GM12878 (cell line): ENCODE measurements around the gene DARS1. TPM values are rescaled to one million over a fixed set of nuclear protein-coding genes. Genes with fewer than 3 reads are reported as not detected.

Experiments used
- ATAC-seq: fragments of 200-7000 bp; cut with Tn5 transposase; 3 replicates; pipeline ENCODE4 v1.9.1; 2020; ENCODE audit warnings: mild to moderate bottlenecking, moderate library complexity
- BruUV-seq: library from RNA; stranded (reverse); fragments of 400-500 nt; replicated peaks from 2 replicates; lab custom pipeline; 2021; lab: Mats Ljungman, UMichigan
- CTCF ChIA-PET: fragments of 300-600 bp; sonication (Branson Sonifier 250); formaldehyde crosslinking; extraction: SDS; loops from one replicate; lab custom pipeline; 2021; ENCODE audit warnings: inconsistent platforms; lab: Yijun Ruan, JAX
- POLR2A ChIA-PET: fragments of 350-600 bp; formaldehyde crosslinking; extraction: SDS; loops from one replicate; lab custom pipeline; 2021; ENCODE audit warnings: inconsistent platforms; lab: Charles Lee
- RAD21 ChIA-PET: fragments of 300-600 bp; sonication (Branson Sonifier 250); formaldehyde crosslinking; loops from one replicate; lab custom pipeline; 2023; ENCODE audit warnings: antibody characterized with exemption; ENCODE audit not compliant: unreplicated experiment; lab: Charles Lee
- SMC1A ChIA-PET: fragments of 300-600 bp; sonication (Branson Sonifier 250); formaldehyde crosslinking; loops from one replicate; lab custom pipeline; 2023; ENCODE audit not compliant: unreplicated experiment, uncharacterized antibody; lab: Charles Lee
- DNase-seq: peaks from one replicate; pipeline ENCODE4 v3.0.0-alpha.2; 2011; ENCODE audit warnings: low read depth, low spot score
- FAIRE-seq: peaks from 3 replicates; lab custom pipeline; 2011; peaks lifted over from hg19 to GRCh38; lab: Jason Lieb, UNC
- H2AFZ ChIP-seq: 2 replicates; pipeline ENCODE4 v1.6.0; 2011; ENCODE audit warnings: low read depth, low read length, control low read depth; ENCODE audit not compliant: control insufficient read depth
- H3K27ac ChIP-seq: 2 replicates; pipeline ENCODE4 v1.5.1; 2011; ENCODE audit warnings: control low read depth; ENCODE audit not compliant: control insufficient read depth, insufficient read depth
- H3K27me3 ChIP-seq, 2 experiments: replicated peaks in 1 of 2; 2 replicates each; pipeline versions ENCODE4 v1.6.0 to v1.6.1; 2011; ENCODE audit warnings: low read length in 1 of 2; ENCODE audit not compliant: control insufficient read depth in 2 of 2, insufficient read depth in 2 of 2
- H3K36me3 ChIP-seq, 2 experiments: 2 replicates each; pipeline ENCODE4 v1.5.1; 2011; ENCODE audit warnings: low read length in 1 of 2; ENCODE audit not compliant: control insufficient read depth in 2 of 2, insufficient read depth in 2 of 2
- H3K4me1 ChIP-seq: 2 replicates; pipeline ENCODE4 v1.6.1; 2011; ENCODE audit warnings: mild to moderate bottlenecking, low read length, moderate library complexity, mixed read lengths; ENCODE audit not compliant: control insufficient read depth, insufficient read depth
- H3K4me2 ChIP-seq: 2 replicates; pipeline ENCODE4 v1.6.0; 2011; ENCODE audit warnings: control low read depth; ENCODE audit not compliant: control insufficient read depth, insufficient read depth
- H3K4me3 ChIP-seq: fragments of 200-600 bp; sonication (generic); 2 replicates; pipeline ENCODE4 v1.5.1; 2016
- H3K79me2 ChIP-seq: 2 replicates; pipeline ENCODE4 v1.6.0; 2011; ENCODE audit warnings: low read length; ENCODE audit not compliant: control insufficient read depth, insufficient read depth
- H3K9ac ChIP-seq: 2 replicates; pipeline ENCODE4 v1.8.0; 2011; ENCODE audit warnings: low read length, control low read depth, mixed read lengths; ENCODE audit not compliant: control insufficient read depth, insufficient read depth
- H3K9me3 ChIP-seq: replicated peaks from 3 replicates; pipeline ENCODE4 v1.5.1; 2011; ENCODE audit warnings: mild to moderate bottlenecking, low read length; ENCODE audit not compliant: control insufficient read depth, insufficient read depth
- H4K20me1 ChIP-seq: 2 replicates; pipeline ENCODE4 v1.6.0; 2011; ENCODE audit not compliant: control insufficient read depth, insufficient read depth
- E2F8 ChIP-seq: fragments of 450-650 bp; IDR thresholded peaks from 2 replicates; pipeline ENCODE4 v1.6.1; 2018; ENCODE audit warnings: mild to moderate bottlenecking, low read depth, moderate library complexity; ENCODE audit not compliant: partially characterized antibody
- EED ChIP-seq: sonication (generic); IDR thresholded peaks from 2 replicates; pipeline ENCODE4 v1.6.1; 2016; ENCODE audit warnings: antibody characterized with exemption, low read depth
- KAT2A ChIP-seq: conservative IDR thresholded peaks from 2 replicates; pipeline ENCODE4 v1.6.1; 2011; ENCODE audit warnings: low read depth, low read length; ENCODE audit not compliant: control insufficient read depth
- MXI1 ChIP-seq: fragments of 150-350 bp; IDR thresholded peaks from 2 replicates; pipeline ENCODE4 v1.6.1; 2011; ENCODE audit warnings: low read depth, mild to moderate bottlenecking, inconsistent platforms, low read length, improper control_type of control experiment
- NR2F1 ChIP-seq: fragments of 450-650 bp; conservative IDR thresholded peaks from 2 replicates; pipeline ENCODE4 v1.6.1; 2017; ENCODE audit warnings: mild to moderate bottlenecking
- TAF1 ChIP-seq: IDR thresholded peaks from 2 replicates; pipeline ENCODE4 v1.6.1; 2011; ENCODE audit warnings: mild to moderate bottlenecking, low read depth, low read length, borderline replicate concordance
- ZZZ3 ChIP-seq: IDR thresholded peaks from 2 replicates; pipeline ENCODE4 v1.6.1; 2011; ENCODE audit warnings: low read depth; ENCODE audit not compliant: control insufficient read depth, insufficient read length
- WGBS: methylation state at CpG from one replicate; pipeline ENCODE4 v1.1.6; 2016; ENCODE audit warnings: low lambda C conversion rate; ENCODE audit not compliant: insufficient replicate concordance, insufficient coverage; ENCODE audit errors: missing lambda C conversion rate; 5-methylcytosine and 5-hydroxymethylcytosine counted together
- in situ Hi-C: fragments of 300-500 bp; cut with MboI; formaldehyde crosslinking; loops from 9 replicates; pipeline ENCODE4 v1.14.3; 2018; ENCODE audit warnings: mixed read lengths
- intact Hi-C: fragments of 100-400 bp; cut with micrococcal nuclease; formaldehyde crosslinking; loops from one replicate; pipeline ENCODE4 v1.14.2; 2022; ENCODE audit not compliant: unreplicated experiment
- polyA plus RNA-seq, 11 experiments: library from polyadenylated mRNA; depleted of rRNA in 4 of 11; unstranded in 6 of 11; stranded (reverse) in 5 of 11; fragments of >200 nt; fragmentation: Nextera tagmentation in 4 of 11; fragmentation: Illumina TruSeq in 1 of 11; extraction: Ambion mirVana in 4 of 11; extraction: Trizol in 1 of 11; gene quantifications; 1 replicate in 1 of 11; 2 replicates in 10 of 11; pipeline versions ENCODE4 v1.2.1 to v1.2.3, GENCODE V29; 2011 to 2016; ENCODE audit warnings: inconsistent platforms in 2 of 11, missing spikeins in 2 of 11, low read depth in 1 of 11
- total RNA-seq, 4 experiments: library from RNA; depleted of rRNA in 3 of 4; stranded (reverse); fragments of >200 nt in 3 of 4; fragmentation: Illumina TruSeq in 1 of 4; extraction: Trizol in 1 of 4; gene quantifications; 2 replicates each; pipeline versions ENCODE4 v1.2.1 to v1.2.3, GENCODE V29; 2013 to 2021
- TF ChIP-seq, protein P1 (sequence below), 3 experiments: IDR thresholded peaks in 2 of 3; conservative IDR thresholded peaks in 1 of 3; 2 replicates each; pipeline ENCODE4 v1.5.1; 2011; ENCODE audit warnings: low read depth in 3 of 3, low read length in 3 of 3, mild to moderate bottlenecking in 3 of 3, control low read depth in 2 of 3, moderate library complexity in 2 of 3, inconsistent platforms in 1 of 3, mixed read lengths in 1 of 3; ENCODE audit not compliant: control insufficient read depth in 2 of 3, insufficient read depth in 1 of 3; ENCODE audit errors: extremely low read depth in 1 of 3
- TF ChIP-seq, protein P2 (sequence below): fragments of 450-650 bp; IDR thresholded peaks from 2 replicates; pipeline ENCODE4 v1.6.1; 2017; ENCODE audit warnings: mild to moderate bottlenecking, low read depth, inconsistent platforms; ENCODE audit not compliant: poor library complexity, severe bottlenecking

DARS1 gene
- total and polyA plus RNA-seq, 10 of the 15 experiments (the other 5 are each of a cell fraction or from before 2014, with no cell fraction given) = 91.0 to 387 (median 137) TPM

DNA sequence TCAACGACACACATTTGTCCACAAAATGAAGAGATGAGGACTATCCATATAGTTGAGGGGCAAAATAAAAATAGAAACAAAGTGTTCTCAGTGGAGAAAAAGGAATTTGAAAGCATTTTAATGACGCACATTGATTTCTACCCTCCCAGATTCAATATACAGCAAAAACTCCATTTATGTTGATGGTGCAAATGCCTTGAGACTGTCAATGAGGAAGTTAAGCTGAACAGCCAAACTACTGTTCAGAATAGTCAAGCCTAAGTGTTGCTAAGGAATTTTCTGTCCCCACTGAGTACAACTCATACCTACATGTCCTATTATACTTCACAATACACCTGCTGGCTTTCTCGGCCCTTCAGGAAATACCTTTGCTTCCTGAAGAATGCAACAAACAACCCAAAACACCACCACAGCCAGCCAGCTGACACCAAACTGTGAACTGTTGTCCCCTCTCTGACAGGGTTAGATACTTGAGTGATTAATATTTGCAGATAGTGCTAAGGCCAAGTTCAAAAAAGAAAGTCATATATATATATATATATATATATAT, 27.8 kb upstream of the DARS1 start:
- Histone ChIP-seq H3K9ac (no peak overlapping the region), H3K27ac (no peak overlapping the region), H2AFZ (no peak overlapping the region), H3K4me3 (no peak overlapping the region), H3K9me3 (no peaks in the 10 kb centered on the region), H4K20me1 (no peaks in the 10 kb centered on the region), H3K27me3 (no peaks in the 10 kb centered on the region), H3K79me2 (no peaks in the 10 kb centered on the region), H3K4me2 (no peak overlapping the region)
- ChIA-PET CTCF (interaction anchor here (4.0 to 4.6 kb wide), 2 partner anchors 15 kb away, joined by 23 to 29 read pairs; no protein-coding TSS in a partner anchor), SMC1A (interaction anchor here (1.0 to 25.6 kb wide), 6 partner anchors 7 to 39 kb away, joined by 4 to 961 read pairs (median 117); partner anchors contain the start of gene DARS1), POLR2A (interaction anchor here (2.6 to 6.1 kb wide), 3 partner anchors 15 to 43 kb away, joined by 8 to 47 read pairs (median 35); partner anchors contain the start of gene DARS1), RAD21 (interaction anchor here (0.8 to 5.3 kb wide), 4 partner anchors 14 to 35 kb away, joined by 3 to 50 read pairs (median 28); partner anchors contain the start of gene DARS1)
- no peak for DNase-seq
- BruUV-seq = no TSS peak
- intact Hi-C loops = no loop called here
- no peak for FAIRE-seq
- TF ChIP-seq EED (no peak), ZZZ3 (no peak), E2F8 (no peak), NR2F1 (no peak), KAT2A (no peak), TAF1 (no peak), MXI1 (no peak)
- TF ChIP-seq, protein P1, sequence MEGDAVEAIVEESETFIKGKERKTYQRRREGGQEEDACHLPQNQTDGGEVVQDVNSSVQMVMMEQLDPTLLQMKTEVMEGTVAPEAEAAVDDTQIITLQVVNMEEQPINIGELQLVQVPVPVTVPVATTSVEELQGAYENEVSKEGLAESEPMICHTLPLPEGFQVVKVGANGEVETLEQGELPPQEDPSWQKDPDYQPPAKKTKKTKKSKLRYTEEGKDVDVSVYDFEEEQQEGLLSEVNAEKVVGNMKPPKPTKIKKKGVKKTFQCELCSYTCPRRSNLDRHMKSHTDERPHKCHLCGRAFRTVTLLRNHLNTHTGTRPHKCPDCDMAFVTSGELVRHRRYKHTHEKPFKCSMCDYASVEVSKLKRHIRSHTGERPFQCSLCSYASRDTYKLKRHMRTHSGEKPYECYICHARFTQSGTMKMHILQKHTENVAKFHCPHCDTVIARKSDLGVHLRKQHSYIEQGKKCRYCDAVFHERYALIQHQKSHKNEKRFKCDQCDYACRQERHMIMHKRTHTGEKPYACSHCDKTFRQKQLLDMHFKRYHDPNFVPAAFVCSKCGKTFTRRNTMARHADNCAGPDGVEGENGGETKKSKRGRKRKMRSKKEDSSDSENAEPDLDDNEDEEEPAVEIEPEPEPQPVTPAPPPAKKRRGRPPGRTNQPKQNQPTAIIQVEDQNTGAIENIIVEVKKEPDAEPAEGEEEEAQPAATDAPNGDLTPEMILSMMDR (IDR thresholded peaks at IDR 0.05 in 2 of 3, conservative IDR thresholded peaks at IDR 0.05 in 1 of 3; ENCODE audit: control insufficient read depth in 2 of 3, extremely low read depth in 1 of 3, insufficient read depth in 1 of 3, low read depth in 3 of 3, low read length in 3 of 3) = no peak
- TF ChIP-seq, protein P2, sequence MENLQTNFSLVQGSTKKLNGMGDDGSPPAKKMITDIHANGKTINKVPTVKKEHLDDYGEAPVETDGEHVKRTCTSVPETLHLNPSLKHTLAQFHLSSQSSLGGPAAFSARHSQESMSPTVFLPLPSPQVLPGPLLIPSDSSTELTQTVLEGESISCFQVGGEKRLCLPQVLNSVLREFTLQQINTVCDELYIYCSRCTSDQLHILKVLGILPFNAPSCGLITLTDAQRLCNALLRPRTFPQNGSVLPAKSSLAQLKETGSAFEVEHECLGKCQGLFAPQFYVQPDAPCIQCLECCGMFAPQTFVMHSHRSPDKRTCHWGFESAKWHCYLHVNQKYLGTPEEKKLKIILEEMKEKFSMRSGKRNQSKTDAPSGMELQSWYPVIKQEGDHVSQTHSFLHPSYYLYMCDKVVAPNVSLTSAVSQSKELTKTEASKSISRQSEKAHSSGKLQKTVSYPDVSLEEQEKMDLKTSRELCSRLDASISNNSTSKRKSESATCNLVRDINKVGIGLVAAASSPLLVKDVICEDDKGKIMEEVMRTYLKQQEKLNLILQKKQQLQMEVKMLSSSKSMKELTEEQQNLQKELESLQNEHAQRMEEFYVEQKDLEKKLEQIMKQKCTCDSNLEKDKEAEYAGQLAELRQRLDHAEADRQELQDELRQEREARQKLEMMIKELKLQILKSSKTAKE = no peak
- TF ChIP-seq, all 136 proteins: peak for 0
- H3K4me1 ChIP-seq = peaks cover 3% of the 10 kb centered on the region; the same call in 1 of the 2 replicates
- ATAC-seq = no peak
- in situ Hi-C loops = no loop called here
- no peaks in the 10 kb centered on the region for H3K36me3 ChIP-seq
- 90% methylated on average over 3 of the region's 3 CpGs for WGBS
